HepG2 (cell line): ENCODE measurements around the gene PLA2G7. TPM values are rescaled to one million over a fixed set of nuclear protein-coding genes. Genes with fewer than 3 reads are reported as not detected.

Source experiments
- ATAC-seq: fragments of 200-7000 bp; cut with Tn5 transposase; 3 replicates; pipeline ENCODE4 v1.9.1; 2020; ENCODE audit warnings: mild to moderate bottlenecking, moderate library complexity
- BruUV-seq: library from RNA; stranded (reverse); fragments of 400-500 nt; replicated peaks from 2 replicates; lab custom pipeline; 2021; lab: Mats Ljungman, UMichigan
- CTCF ChIA-PET: fragments of 300-600 bp; formaldehyde crosslinking; extraction: SDS; loops from one replicate; lab custom pipeline; 2021; ENCODE audit warnings: low total read pairs, inconsistent platforms, low intra/inter-chr PET ratio; lab: Yijun Ruan, JAX
- POLR2A ChIA-PET: fragments of 350-600 bp; sonication (Branson Sonifier 250); formaldehyde crosslinking; loops from one replicate; lab custom pipeline; 2020; ENCODE audit warnings: antibody characterized with exemption, inconsistent platforms; lab: Yijun Ruan, JAX
- DNase-seq: peaks from one replicate; pipeline ENCODE4 v3.0.0-alpha.2; 2015; ENCODE audit warnings: low spot score
- FAIRE-seq: peaks from 3 replicates; lab custom pipeline; 2011; peaks lifted over from hg19 to GRCh38; lab: Jason Lieb, UNC
- H2AFZ ChIP-seq: one replicate; pipeline ENCODE4 v1.6.1; 2011; ENCODE audit warnings: low read length, inconsistent platforms
- H3K27ac ChIP-seq: fragments of 300-600 bp; 3 replicates; pipeline ENCODE4 v1.8.0; 2011; ENCODE audit warnings: mixed run types, mild to moderate bottlenecking, mixed read lengths, low read length, inconsistent platforms; ENCODE audit not compliant: insufficient read depth; ENCODE audit errors: extremely low read length
- H3K27me3 ChIP-seq, 2 experiments: fragments of 200-600 bp in 1 of 2; 2 replicates in 1 of 2; 3 replicates in 1 of 2; pipeline versions ENCODE4 v1.6.0 to v1.8.0; 2011; ENCODE audit warnings: low read length in 2 of 2, mild to moderate bottlenecking in 2 of 2, moderate library complexity in 2 of 2, inconsistent platforms in 1 of 2; ENCODE audit not compliant: insufficient read depth in 2 of 2, control insufficient read depth in 1 of 2
- H3K36me3 ChIP-seq, 2 experiments: fragments of 200-600 bp in 1 of 2; replicated peaks in 1 of 2; 2 replicates in 1 of 2; 3 replicates in 1 of 2; pipeline versions ENCODE4 v1.5.1 to v1.8.0; 2011; ENCODE audit warnings: low read length in 2 of 2, inconsistent platforms in 1 of 2; ENCODE audit not compliant: insufficient read depth in 2 of 2, control insufficient read depth in 1 of 2
- H3K4me1 ChIP-seq: 2 replicates; pipeline ENCODE4 v1.5.1; 2012; ENCODE audit warnings: low read length, inconsistent platforms; ENCODE audit not compliant: insufficient read depth
- H3K4me2 ChIP-seq: 2 replicates; pipeline ENCODE4 v1.6.0; 2011; ENCODE audit warnings: low read depth, low read length, inconsistent platforms
- H3K4me3 ChIP-seq, 3 experiments: fragments of 200-600 bp in 1 of 3; sonication (generic), shearing (Covaris generic) in 1 of 3; replicated peaks in 1 of 3; 2 replicates each; pipeline ENCODE4 v1.5.1; 2011 to 2016; ENCODE audit warnings: low read length in 3 of 3, inconsistent platforms in 2 of 3, low read depth in 2 of 3, mild to moderate bottlenecking in 2 of 3, control low read depth in 1 of 3, mixed read lengths in 1 of 3; ENCODE audit not compliant: insufficient read depth in 1 of 3
- H3K79me2 ChIP-seq: one replicate; pipeline ENCODE4 v1.6.1; 2011; ENCODE audit warnings: low read length, inconsistent platforms; ENCODE audit not compliant: insufficient read depth
- H3K9ac ChIP-seq: 2 replicates; pipeline ENCODE4 v1.6.0; 2011; ENCODE audit warnings: mild to moderate bottlenecking, low read depth, low read length, inconsistent platforms; ENCODE audit not compliant: insufficient read depth
- H3K9me3 ChIP-seq: 2 replicates; pipeline ENCODE4 v1.5.1; 2012; ENCODE audit warnings: mild to moderate bottlenecking, low read length
- H4K20me1 ChIP-seq: 2 replicates; pipeline ENCODE4 v1.6.0; 2011; ENCODE audit warnings: inconsistent platforms, mild to moderate bottlenecking, low read length, moderate library complexity; ENCODE audit not compliant: insufficient read depth
- MTA1 ChIP-seq: sonication (generic); formaldehyde crosslinking; IDR thresholded peaks from 2 replicates; pipeline ENCODE4 v1.4.0; 2020; ENCODE audit warnings: missing genetic modification reagents, mild to moderate bottlenecking, borderline replicate concordance
- ZBTB26 ChIP-seq: IDR thresholded peaks from 2 replicates; pipeline ENCODE4 v1.6.1; 2016; ENCODE audit warnings: missing compliant biosample characterization, missing genetic modification reagents, borderline replicate concordance
- ZBTB40 ChIP-seq, 2 experiments: fragments of 450-650 bp in 1 of 2; sonication (generic) in 1 of 2; formaldehyde crosslinking in 1 of 2; IDR thresholded peaks; 2 replicates each; pipeline versions ENCODE4 v1.6.1 to v1.8.0; 2016 to 2022; ENCODE audit warnings: antibody characterized with exemption in 1 of 2, mild to moderate bottlenecking in 1 of 2, missing genetic modification reagents in 1 of 2
- ZNF160 ChIP-seq: sonication (generic); formaldehyde crosslinking; IDR thresholded peaks from 2 replicates; pipeline ENCODE4 v1.8.0; 2022; ENCODE audit warnings: mild to moderate bottlenecking, inconsistent platforms, missing genetic modification reagents
- WGBS: methylation state at CpG from one replicate; pipeline ENCODE4 v1.1.6; 2017; ENCODE audit warnings: low lambda C conversion rate; 5-methylcytosine and 5-hydroxymethylcytosine counted together
- in situ Hi-C: cut with HindIII; loops from 2 replicates; pipeline ENCODE4 v1.10.0; 2017; ENCODE audit warnings: low pct_unique_long_range_greater_than_20kb; ENCODE audit not compliant: extremely low pct_ligation_motif_present
- intact Hi-C: fragments of 100-400 bp; cut with micrococcal nuclease; formaldehyde crosslinking; loops from one replicate; pipeline ENCODE4 v1.10.0; 2022; ENCODE audit not compliant: unreplicated experiment
- polyA plus RNA-seq, 8 experiments: library from polyadenylated mRNA; depleted of rRNA in 3 of 8; stranded (reverse) in 7 of 8; unstranded in 1 of 8; fragments of >200 nt; fragmentation: Illumina TruSeq in 4 of 8; extraction: Trizol in 4 of 8; gene quantifications; 2 replicates each; pipeline versions ENCODE4 v1.2.1 to v1.2.3, GENCODE V29; 2011 to 2016; ENCODE audit warnings: low read depth in 4 of 8, missing spikeins in 1 of 8, mixed read lengths in 1 of 8; ENCODE audit not compliant: insufficient read depth in 1 of 8
- total RNA-seq, 5 experiments: library from RNA; depleted of rRNA; stranded (reverse); fragments of >200 nt; fragmentation: Illumina TruSeq; extraction: Trizol; gene quantifications; 2 replicates each; pipeline ENCODE4 v1.2.3, GENCODE V29; 2016; ENCODE audit warnings: low read depth in 1 of 5

The PLA2G7 gene
- total and polyA plus RNA-seq, 2 of the 13 experiments (the other 11 are each of a cell fraction or from before 2014, with no cell fraction given): not detected

- Histone ChIP-seq H3K9me3 (no peaks in the 10 kb centered on the region), H3K27ac (no peak overlapping the region), H3K27me3 (no peaks in the 10 kb centered on the region), H3K4me2 (no peak overlapping the region), H2AFZ (no peak overlapping the region), H3K79me2 (no peaks in the 10 kb centered on the region), H3K9ac (no peak overlapping the region), H3K36me3 (no peaks in the 10 kb centered on the region), H3K4me1 (no peaks in the 10 kb centered on the region)
- ATAC-seq: no peak
- POLR2A ChIA-PET: no interaction called here
- no TSS peak for BruUV-seq
- in situ Hi-C loops: no loop called here
- no peak for DNase-seq
- WGBS: 48% methylated on average over 4 of the region's 4 CpGs
- CTCF ChIA-PET: no interaction called here
- FAIRE-seq: no peak
- TF ChIP-seq ZBTB40 (IDR thresholded peaks at IDR 0.05) (no peak), ZBTB40 (CRISPR knock-in tag; IDR thresholded peaks at IDR 0.05) (no peak), ZNF160 (no peak), MTA1 (no peak), ZBTB26 (CRISPR knock-in tag) (no peak)
- TF ChIP-seq, all 625 proteins: peak for 0
- no peaks in the 10 kb centered on the region for H4K20me1 ChIP-seq
- intact Hi-C loops: loop anchor here (10.0 kb wide), 1 partner anchor 100 kb away; no protein-coding TSS in a partner anchor
- H3K4me3 ChIP-seq: no peak overlapping the region
Measured at GRCh38 chr6:46684771-46685170, 50.4 kb downstream of the PLA2G7 start.
